Stimulated activated CD8-positive, alpha-beta memory T cell treated with anti-CD3 and anti-CD28 coated beads, Interleukin-4, amount 100 ng/mL, for 24 hours (primary cell): ENCODE results near the gene CRYGS.
"Not testable (repeated sequence)": the region's sequence is repeated elsewhere in the genome, so short reads cannot be mapped to it uniquely, and the experiment has no call there.

Source experiments
- DNase-seq: peaks from one replicate; pipeline ENCODE4 v3.0.0-alpha.2; 2020; ENCODE audit warnings: low read depth

CRYGS gene

DNA sequence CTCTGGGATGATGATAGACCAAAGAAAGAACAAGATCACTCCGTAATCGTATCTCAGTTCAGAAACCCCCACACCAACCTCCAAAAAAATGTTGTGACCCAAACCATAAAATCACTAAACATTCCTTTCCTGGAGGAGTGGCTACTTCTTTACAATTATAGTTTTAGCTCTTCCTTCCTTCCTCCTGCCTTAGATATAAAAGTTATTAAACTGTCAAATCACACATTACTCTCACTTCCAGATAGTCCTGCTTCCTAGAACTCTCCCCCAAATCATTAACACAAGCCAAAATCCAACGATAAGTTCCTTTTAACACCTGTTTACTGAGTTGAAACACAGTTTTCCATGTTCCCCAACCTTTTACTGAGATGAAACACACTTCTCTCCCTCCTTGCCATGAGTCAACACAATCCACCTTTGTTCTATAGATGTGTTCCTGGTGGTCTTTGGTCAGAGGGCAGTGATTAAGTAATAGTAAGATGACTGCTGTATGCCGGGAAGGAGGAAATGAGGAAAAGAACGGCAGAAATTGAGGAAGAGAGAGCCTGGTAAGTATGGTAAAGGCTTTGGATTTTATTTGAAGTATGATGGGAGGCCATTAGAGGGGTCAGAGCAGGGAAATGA, 8.3 kb upstream of the CRYGS start:
- DNase-seq: no peak

DNA sequence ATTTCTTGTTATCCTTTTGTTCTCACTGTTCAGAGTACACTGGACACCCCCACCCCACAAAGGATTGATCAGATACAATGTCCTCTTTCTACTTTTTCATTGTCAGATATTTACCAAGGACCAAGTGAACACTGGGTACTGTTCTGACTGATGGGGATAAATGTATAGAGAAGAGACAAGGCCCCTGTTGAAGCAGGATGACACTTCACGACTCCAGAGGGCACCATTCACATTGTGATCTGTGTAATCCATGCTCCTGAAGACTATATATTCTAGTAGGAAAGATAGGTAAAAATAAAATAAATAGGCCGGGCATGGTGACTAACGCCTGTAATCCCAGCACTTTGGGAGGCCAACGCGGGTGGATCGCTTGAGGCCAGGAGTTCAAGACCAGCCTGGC, 7.2 kb upstream of the CRYGS start:
- no peak for DNase-seq

DNA sequence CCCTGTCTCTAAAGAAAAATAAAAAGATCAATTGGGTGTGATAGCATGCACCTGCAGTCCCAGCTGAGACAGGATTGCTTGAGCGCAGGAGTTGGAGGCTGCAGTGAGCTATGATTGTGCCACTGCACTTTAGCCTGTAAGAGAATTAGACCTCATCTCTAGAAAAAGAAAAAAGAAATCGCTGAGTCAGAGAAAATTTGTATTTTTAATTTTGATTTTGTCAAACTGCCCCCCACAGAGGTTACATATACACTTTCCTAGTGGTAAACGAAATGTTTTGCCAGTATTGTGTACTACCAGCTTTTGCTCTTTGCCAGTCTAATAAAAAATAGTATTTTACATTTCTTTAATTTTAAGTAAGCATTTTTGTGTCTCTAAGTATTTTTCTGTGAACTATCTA, 5.3 kb upstream of the CRYGS start:
- DNase-seq: no peak

DNA sequence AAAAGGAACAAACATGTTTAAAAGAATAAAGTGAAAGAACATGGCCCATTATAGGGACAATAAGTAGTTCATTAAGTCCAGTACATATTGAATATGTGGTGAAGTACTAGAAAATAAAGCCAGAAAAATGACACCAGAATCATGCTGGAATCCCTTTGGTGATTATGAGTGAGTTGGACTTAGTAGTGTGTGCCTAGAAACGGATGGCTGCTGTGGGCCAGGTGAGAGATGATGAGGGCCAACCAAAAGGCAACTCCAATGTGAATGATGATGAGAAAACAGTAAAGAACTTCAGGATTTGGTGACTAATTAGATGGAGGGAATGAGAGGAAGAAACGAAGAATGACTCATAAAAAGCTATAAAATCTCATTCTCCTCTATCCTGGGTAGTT, 3.3 kb downstream of the CRYGS start:
- no peak for DNase-seq

DNA sequence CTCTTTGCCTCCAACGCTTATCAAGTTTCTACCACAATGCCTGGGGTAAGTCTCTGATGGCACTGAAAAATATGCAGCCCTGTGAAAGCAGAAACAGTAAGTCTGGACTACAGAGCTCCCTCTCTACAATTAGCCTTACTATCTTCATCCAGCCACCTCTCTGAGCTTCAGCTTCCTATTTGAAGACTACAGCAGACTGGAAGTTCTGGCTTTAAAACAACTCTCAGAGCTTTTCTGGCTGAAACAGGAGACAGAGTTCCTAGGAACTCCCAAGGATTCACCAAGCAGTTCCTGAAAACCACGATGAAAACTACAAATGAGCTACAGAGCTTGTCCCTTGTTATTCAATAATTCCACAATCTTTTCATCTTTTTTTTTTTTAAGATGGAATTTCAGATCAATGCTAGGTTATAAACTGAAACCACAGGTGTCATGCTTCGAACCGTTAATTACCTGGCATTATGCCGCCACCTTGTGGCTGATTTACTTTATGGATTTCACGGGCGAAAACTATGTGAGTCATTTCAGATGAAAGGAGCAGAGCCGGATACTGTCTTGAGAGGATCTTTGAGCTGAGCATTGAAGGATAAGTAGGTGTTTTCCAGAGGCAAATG, 3.9 kb downstream of the CRYGS start:
- peak; percentile 59 for DNase-seq

DNA sequence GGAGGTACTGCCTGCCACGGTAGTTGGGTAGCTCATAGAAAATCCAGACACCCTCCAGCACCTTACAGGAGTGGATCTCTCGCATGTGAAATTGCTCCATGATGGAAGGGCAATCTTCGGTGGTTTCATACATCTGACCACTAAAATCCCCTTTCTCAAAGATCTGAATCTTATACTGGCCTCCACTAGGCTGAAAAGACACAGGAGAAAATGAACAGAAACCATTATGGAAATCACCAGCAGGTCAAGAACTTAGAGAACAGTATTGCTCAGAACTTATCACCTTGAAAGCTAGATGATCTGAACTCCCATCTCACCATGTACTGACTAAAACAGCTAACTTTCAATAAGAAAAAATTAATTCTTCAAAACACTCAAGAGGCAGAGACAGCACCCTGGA, 5.4 kb downstream of the CRYGS start:
- no peak for DNase-seq

DNA sequence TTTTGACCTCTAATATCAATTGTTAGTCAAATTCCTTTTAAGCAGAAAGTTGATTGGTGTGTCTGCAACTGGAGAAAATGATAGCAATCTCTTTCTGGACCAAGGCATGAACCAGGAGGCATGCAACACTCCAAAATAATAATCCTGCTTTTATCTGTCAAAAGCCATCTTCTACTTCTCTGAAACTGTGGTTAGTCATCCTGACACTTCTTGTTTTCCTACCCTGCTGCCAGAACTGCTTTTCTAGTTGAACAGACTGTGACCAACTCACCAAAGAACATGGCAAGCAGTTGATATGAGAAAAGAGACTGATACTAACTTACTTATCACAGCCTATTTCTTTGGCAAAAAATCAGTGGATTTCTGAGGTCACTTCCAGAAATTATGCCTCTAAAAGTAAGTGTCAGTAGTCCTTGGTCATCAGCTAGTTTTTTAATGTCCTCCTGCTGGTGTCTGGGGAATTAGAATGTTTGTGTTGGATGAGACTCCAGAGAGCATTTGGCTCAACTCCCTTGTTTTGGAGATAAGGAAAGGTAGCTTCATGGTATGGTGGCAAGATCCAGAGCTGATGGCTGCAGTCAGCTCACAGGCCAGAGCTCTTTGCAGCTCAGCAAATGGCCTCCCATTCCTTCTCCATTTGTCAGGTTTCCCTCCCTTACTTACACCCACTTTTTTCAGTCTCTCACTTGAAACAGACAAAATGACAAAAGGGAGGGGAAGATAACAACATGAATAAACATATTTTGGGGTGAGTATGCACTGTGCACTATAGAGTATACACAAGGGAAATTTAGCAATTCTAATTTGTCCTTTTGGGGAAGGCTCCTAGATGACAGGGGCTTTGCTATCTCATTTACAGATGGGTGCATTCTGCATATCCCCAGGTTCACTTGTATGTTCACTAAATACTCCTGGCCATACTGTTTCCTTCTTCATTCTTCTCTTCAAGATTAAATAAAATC, 7.0 kb downstream of the CRYGS start:
- no peak for DNase-seq

DNA sequence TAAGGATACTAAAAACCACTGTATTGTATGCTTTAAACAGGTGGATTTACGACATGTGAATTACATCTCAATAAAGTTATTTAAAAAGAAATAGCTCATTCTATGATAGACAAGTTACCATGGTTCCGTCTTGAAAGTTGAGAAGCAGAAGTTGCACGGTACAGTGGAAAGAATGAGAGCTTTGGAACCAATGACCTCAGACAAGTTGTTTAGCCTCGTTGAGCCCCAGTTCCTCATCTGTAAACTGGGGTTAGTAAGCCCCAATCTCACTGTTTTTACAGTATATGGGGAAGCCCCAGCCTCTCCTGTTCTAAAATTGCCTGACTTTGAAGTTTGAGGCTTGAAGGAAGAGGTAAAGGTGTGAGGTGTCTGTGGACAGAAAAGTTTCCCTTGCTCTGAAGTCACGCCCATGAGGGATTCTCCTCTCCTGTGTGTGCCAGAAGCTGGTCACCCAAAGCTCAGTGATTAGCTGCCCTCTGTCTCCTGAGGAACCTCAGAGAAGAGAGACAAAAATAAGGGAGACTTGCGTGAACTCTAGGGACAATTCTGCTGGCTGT, 10.0 kb downstream of the CRYGS start:
- DNase-seq: no peak

DNA sequence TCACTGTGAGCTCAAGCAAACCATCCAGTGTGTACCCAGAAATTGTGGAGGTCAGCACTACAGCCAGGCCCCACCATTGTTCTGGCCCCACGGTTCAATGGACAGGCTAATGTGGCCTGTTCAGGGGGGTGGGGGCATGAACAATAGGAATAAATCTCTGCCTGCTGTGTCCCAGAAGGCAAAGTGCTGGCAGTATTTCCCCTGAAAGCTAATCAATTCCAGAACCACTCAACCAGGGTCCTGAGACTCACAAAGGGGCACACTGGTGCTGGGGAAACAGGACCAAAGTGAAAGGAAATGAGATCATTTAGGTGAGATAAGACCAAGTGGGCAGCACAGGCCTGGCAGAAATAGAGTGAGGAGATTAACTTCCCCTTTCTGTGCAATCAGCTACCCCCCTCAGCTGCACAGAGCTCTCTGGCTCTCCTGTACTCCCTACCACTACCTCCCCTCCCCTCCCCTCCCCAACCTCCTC, 11.5 kb downstream of the CRYGS start:
- no peak for DNase-seq

DNA sequence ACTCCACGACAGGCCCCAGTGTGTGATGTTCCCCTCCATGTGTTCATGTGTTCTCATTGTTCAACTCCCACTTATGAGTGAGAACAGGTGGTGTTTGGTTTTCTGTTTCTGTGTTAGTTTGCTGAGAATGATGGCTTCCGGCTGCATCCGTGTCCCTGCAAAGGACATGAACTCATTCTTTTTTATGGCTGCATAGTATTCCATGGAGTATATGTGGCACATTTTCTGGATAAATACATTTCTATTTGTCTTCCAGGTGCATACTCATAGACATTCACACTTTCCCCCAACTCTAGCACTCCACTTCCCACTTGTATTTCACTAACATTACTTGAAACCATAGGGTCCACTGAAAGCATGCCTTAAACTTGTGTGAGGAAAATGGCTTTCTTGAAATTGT, 12.5 kb downstream of the CRYGS start:
- DNase-seq: not testable (repeated sequence)

DNA sequence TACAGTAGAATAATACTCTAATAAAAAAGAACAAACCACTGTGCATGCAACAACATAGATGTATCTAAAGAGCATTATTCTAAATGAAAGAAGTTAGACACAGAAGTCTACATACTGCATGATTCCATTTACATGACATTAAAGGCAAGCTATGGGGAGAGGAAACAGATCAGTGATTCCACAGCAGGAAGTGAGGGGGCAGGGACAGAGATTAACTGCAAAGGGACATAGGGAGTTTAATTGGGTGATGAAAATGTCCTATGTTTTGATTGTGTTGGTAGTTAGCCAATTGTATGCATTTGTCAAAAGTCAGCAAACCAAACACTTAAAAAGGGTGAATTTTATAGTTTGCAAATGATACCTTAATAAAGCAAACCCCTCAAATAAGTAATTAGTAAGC, 13.8 kb downstream of the CRYGS start:
- no peak for DNase-seq

DNA sequence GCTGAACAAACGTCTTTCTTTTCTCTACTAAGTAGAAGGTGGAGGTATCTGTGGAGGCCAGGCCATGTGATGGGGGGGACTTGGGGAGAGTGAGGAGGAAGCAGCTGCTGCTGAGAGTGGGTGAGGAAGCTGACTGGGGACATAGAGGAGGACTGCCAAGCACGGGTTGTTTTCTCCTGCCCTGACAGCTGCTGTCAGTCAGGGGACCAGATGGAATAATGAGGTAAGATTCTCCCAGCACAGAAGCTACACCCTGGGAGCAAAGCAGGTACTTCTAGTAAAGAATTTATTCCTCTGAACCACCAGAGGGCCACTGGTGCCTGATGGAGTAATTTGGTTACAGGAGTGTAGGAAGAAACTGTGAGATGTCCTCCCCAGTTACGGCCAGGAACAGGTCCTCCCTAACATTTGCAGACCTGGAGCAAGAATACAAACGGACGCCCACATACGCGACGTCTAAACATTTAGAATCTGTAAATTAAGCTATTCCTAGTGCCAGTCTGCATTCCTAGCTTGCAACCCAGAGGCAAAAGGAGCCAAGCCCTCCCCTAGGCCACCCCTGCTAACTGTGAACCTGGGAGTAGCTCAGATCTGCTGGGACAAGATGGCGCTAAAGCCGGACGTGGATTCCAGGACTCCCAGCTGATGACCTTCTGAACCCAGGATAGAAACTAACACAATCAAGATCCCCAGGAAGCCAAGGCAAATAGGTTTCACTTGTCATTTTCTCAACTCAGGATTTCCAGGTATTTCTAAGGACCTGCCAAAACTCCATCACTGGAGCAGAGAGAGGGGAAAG, 14.8 kb downstream of the CRYGS start:
- no peak for DNase-seq

DNA sequence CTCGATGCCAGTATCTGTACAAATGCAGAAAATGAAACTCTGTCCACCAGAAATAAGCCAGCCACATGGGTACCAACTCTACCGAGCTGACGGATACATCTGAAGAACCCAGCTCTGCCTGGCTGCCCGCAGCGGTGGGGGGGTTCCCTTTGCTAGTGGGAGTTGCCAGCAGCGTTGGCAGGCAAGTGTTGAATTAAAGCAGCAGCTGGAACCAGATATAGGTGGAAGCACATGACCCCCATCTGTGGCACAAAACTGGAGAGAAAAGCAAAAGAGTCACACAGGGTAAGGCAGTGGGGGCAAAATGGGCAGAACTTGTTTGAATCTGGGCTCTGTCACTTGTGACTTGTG, 17.9 kb downstream of the CRYGS start:
- no peak for DNase-seq

DNA sequence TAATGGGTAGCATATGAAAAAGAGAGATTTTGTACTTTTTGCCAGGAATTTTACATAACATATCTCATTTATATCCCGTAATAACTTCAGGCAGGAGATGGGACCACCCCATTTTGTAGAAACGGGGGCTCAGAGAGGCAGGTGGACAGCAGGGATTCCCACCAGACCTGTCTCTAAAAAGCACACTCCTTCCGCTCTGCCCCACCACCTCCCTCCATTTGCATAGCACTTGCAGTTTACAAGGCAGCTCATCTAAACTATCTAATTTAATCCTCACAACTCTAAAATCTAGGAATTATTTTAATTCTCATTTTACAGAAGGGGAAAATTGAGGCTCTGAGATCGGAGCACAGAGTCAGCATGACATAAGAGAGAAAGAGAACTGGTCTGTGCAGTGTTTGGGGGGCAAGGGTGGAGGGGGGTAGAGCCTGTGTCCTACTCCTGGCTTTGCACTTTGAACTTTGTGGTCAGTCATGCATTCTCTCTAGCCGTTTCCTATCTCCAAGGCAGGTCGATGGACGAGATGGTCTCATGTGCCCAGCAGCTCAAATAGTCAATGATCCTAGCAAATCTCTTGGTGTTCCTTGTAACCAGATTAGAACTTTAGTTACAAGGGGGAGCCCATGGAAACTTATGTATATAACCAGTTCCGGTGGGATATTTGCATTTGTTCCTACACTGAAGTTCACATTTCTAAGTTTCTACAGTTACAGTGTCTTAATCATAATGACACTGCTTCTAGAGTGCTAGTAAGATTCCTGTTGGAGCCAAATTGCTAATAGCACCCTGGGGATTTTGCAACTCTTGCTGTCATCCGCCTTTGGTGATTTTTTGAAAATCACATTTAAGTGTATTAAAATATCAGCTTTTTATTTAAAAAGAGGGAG, 18.6 kb downstream of the CRYGS start:
- no peak for DNase-seq

DNA sequence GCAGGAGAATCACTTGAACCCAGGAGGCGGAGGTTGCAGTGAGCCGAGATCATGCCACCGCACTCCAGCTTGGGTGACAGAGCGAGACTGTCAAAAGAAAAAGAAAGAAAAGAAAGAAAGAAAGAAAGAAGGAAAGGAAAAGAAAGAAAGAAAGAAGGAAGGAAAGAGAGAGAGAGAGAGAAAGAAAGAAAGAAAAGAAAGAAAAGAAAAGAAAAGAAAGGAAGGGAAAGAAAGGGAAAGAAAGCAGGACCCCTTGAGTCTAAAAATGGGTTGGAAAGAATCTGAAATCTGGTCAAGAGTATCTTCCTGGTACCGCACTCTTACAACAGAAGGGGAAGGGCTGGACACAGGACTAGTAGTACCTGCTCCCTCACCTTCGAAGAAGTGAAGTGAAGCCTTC, 19.6 kb downstream of the CRYGS start:
- DNase-seq: no peak

DNA sequence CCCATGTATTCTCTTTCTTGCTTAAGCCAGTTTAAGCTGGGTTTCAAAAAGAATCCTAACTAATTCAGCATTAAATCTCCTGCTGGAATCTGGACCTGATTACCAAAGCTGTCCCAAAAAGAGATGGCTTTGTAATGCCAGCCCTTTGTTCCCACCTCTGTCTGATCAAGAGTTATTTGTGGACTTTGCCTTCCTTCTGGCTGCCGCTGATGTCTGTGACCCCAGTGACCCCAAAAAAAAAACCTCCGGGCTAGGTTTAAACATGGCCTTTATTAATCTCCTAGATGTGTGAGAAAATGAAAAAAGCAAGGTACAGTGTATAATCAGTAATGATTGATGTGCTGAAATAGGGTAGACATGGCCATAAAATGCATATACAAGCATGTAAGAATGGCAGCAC, 20.7 kb downstream of the CRYGS start:
- no peak for DNase-seq

DNA sequence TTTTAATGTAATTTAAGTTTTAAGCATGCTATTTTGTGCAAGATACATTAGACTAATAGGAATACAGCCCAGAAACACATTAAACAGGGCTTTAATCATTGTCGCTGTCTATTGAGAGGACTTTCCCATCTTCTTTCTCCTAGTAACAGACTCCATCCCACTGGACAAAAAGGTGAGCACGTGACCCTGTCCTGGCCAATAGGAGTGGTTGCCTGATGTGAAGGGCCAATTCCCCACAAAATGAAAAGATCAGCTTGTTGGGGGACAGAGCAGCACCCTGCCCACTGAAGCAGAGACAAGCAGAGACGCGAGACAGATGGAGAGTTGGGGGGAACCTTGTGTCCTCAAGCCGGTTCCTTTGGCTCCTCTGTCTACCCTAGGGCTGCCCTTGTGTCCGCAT, 21.2 kb downstream of the CRYGS start:
- no peak for DNase-seq

DNA sequence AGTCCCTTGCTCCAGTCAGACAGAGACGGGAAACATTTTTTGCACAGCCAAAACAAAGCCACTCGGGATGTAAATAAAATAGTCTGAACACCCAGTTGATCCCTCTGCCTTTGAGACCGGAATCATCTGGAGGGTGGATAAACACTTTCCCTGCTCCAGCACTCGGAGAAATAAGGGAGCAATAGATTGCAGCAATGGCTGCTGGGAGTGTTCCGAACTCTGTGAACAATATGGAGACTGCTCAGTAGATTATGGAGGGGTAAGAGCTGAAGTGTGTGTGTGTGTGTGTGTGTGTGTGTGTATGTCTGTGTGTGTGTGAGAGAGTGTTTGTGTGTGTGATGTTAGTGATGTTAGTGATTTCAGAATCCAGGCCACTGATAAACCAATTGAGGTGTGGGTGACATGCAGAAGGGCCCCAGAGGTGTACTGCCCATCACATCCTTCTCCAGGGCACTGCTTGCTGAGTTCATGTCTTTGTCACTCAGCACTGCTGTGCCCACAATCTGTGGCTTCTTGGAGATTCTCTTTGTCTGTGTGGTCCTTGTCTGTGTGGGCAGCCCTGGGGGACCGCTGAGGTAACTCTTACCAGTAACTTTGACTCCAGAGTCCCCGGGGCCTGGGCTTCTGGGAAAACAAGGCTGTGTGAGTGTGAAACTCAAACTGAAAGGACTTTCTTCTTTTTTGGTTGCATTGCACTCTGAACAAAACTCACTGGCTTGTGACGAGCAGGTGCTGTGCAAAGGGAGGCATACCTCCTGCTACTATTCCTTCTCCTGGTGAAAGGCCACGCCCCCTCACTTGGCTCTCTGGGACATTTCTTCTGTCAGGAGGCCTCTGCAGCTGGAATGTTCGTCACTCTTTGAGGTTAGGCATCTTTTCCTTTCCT, 23.0 kb downstream of the CRYGS start:
- DNase-seq: no peak

DNA sequence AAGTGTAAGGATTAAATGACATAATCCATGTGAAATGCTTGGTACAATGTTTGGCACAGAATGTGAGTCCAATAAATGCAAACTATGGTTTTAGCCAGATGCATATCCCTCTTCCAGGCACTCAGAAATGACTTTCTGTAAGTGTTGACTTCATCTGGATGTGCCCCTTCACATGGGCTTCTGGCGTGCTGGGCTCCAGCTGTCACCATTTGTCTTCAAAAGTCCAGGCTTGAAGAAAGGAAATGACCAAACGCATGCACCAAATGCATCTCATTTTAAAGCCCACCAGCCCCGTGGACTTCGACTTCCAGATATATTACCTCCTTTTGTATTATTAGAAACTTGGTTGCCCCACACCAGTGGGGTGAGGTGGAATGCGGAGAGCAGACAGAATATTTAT, 23.7 kb downstream of the CRYGS start:
- no peak for DNase-seq
